ENCODE measurements around the gene MUTYH.

- TF ChIP-seq CTCF (IDR thresholded peaks at IDR 0.05) (no peak), POLR2A (IDR thresholded peaks at IDR 0.05) (no peak)
These were observed 35.7 kb downstream of the MUTYH start for GRCh38 chr1:45304311-45305081.

Data from ovary (tissue), 3 donors.